ENCODE results near the gene LIMS1.
"Not testable (repeated sequence)": the region's sequence is repeated elsewhere in the genome, so short reads cannot be mapped to it uniquely, and the experiment has no call there.

DNA sequence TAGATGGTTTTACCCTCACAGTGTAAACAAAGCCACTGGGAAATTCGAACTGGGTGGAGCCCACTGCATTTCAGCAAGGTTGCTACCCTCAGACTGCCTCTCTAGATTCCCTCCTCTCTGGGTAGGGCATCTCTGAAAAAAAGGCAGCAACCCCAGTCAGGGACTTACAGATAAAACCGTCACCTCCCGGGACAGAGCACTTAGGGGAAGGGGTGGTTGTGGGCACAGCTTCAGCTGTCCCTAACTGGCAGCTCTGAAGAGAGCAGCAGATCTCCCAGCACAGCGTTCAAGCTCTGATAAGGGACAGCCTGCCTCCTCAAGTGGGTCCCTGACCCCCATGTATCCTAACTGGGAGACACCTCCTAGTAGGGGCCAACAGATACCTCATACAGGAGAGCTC, 109.6 kb downstream of the LIMS1 start:
- not testable (repeated sequence) for TF ChIP-seq POLR2AphosphoS5 (IDR thresholded peaks at IDR 0.05; ENCODE audit: borderline replicate concordance, low read depth, low read length); EZH2 (IDR thresholded peaks at IDR 0.05); FOXP2 (optimal IDR thresholded peaks at IDR 0.05; ENCODE audit: control extremely low read depth, extremely low read length, insufficient read depth)
